Measurements from ENCODE around the gene KCNQ1. TPM values are rescaled to one million over a fixed set of nuclear protein-coding genes. Genes with fewer than 3 reads are reported as not detected.

KCNQ1 gene
- total RNA-seq, 6 donors from 2014 or later: 18.0 to 45.4 (median 32.7) TPM

- no peaks in the 10 kb centered on the region for H3K36me3 ChIP-seq
- H3K4me3 ChIP-seq: no peak overlapping the region
- no peak overlapping the region for H3K27ac ChIP-seq
- H3K27me3 ChIP-seq: no peaks in the 10 kb centered on the region
- TF ChIP-seq CTCF (IDR thresholded peaks at IDR 0.05) (no peak), EP300 (IDR thresholded peaks at IDR 0.05) (no peak), POLR2A (IDR thresholded peaks at IDR 0.05) (no peak)
- H3K4me1 ChIP-seq: no peaks in the 10 kb centered on the region
- WGBS, 2 donors: 92 to 94% methylated on average over 11 to 22 of the region's 22 CpGs
- no peak for ATAC-seq (ENCODE audit: low FRiP score in 2 of 2)
- DNase-seq: peak in 1 of 2 donors; percentile 60
- no peaks in the 10 kb centered on the region for H3K9me3 ChIP-seq
Observed at GRCh38 chr11:2433106-2433925, 11.5 kb upstream of the KCNQ1 start.

- ATAC-seq (ENCODE audit: low FRiP score in 2 of 2) (no peak), DNase-seq (no peak)
- no peaks in the 10 kb centered on the region for H3K9me3 ChIP-seq
- H3K36me3 ChIP-seq: no peaks in the 10 kb centered on the region
- TF ChIP-seq EP300 (IDR thresholded peaks at IDR 0.05) (no peak), POLR2AphosphoS5 (IDR thresholded peaks at IDR 0.05) (no peak), CTCF (IDR thresholded peaks at IDR 0.05) (no peak), POLR2A (IDR thresholded peaks at IDR 0.05) (no peak)
- no peaks in the 10 kb centered on the region for H3K27me3 ChIP-seq
- H3K27ac ChIP-seq: no peak overlapping the region
- WGBS, 2 donors: 83 to 93% methylated on average over 8 of the region's 8 CpGs
- no peak overlapping the region for H3K4me3 ChIP-seq
- H3K4me1 ChIP-seq: no peaks in the 10 kb centered on the region
Observed at GRCh38 chr11:2434008-2434407, 10.8 kb upstream of the KCNQ1 start.

GRCh38 chr11:2434506-2435255 is 10.1 kb upstream of the KCNQ1 start:
- WGBS, 2 donors: 85 to 86% methylated on average over 11 of the region's 11 CpGs
- no peaks in the 10 kb centered on the region for H3K4me1 ChIP-seq
- H3K36me3 ChIP-seq: no peaks in the 10 kb centered on the region
- H3K27ac ChIP-seq: no peak overlapping the region
- ATAC-seq (ENCODE audit: low FRiP score in 2 of 2) (no peak), DNase-seq (no peak)
- no peak overlapping the region for H3K4me3 ChIP-seq
- no peaks in the 10 kb centered on the region for H3K9me3 ChIP-seq
- TF ChIP-seq CTCF (IDR thresholded peaks at IDR 0.05) (no peak), POLR2AphosphoS5 (IDR thresholded peaks at IDR 0.05) (no peak), POLR2A (IDR thresholded peaks at IDR 0.05) (no peak), EP300 (IDR thresholded peaks at IDR 0.05) (no peak)
- no peaks in the 10 kb centered on the region for H3K27me3 ChIP-seq

- DNase-seq (no peak), ATAC-seq (ENCODE audit: low FRiP score in 2 of 2) (no peak)
- no peak for TF ChIP-seq POLR2A (IDR thresholded peaks at IDR 0.05)
- TF ChIP-seq EP300 (IDR thresholded peaks at IDR 0.05): no peak
- TF ChIP-seq POLR2AphosphoS5 (IDR thresholded peaks at IDR 0.05): no peak
- TF ChIP-seq CTCF (IDR thresholded peaks at IDR 0.05): no peak
- Histone ChIP-seq H3K27ac (no peak overlapping the region), H3K9me3 (no peaks in the 10 kb centered on the region), H3K36me3 (no peaks in the 10 kb centered on the region), H3K4me1 (no peaks in the 10 kb centered on the region), H3K4me3 (no peak overlapping the region), H3K27me3 (no peaks in the 10 kb centered on the region)
- 91 to 94% methylated on average over 12 of the region's 12 CpGs for WGBS, 2 donors
Observed at GRCh38 chr11:2435288-2436012, 9.4 kb upstream of the KCNQ1 start.

Data from upper lobe of left lung (tissue), 6 donors.